Transverse colon (tissue), 1 donor: Measurements from ENCODE around the gene ASB13.

Source experiments
- EP300 ChIP-seq: sonication (generic); formaldehyde crosslinking; IDR thresholded peaks from one replicate; pipeline ENCODE4 v1.6.1; 2017; ENCODE audit warnings: antibody characterized with exemption, low read depth
- POLR2A ChIP-seq: fragments of 450-650 bp; IDR thresholded peaks from one replicate; pipeline ENCODE4 v1.6.1; 2016; ENCODE audit warnings: antibody characterized with exemption, mild to moderate bottlenecking, moderate library complexity

DNA sequence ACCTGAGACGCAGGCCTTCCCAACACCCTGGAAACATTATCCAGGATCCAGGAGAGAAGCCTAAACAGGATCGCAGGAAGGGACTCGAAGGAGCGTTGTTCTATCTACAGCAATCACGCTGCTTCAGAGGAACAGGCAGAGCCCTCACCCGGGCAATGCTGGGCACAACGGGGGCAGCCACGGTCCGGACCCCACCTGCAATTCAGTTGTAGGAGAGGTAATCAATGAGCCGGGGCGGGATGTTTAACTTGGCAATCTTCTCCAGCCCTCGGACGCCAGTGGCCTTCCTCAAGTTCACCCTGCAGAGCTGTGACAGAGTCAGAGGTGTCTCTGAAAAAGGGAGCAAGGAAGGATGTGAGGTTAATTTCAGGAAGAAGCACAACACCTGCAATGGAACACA lies 25.9 kb downstream of the ASB13 start:
- TF ChIP-seq EP300 (no peak), POLR2A (no peak)
